HEK293 (cell line): ENCODE results near the gene NFKBIB.
A peak's percentile ranks its signal among the peaks of the same experiment; 100 is the strongest.

Experiments used
- ELK4 ChIP-seq: IDR thresholded peaks from 2 replicates; pipeline ENCODE4 v1.6.1; 2011; ENCODE audit warnings: mild to moderate bottlenecking, low read depth, low read length, borderline replicate concordance
- HIC1 ChIP-seq: fragments of 450-650 bp; formaldehyde crosslinking; IDR thresholded peaks from 2 replicates; pipeline ENCODE4 v1.5.1; 2016; ENCODE audit warnings: missing biosample characterization, missing genetic modification characterization
- KLF1 ChIP-seq: fragments of 450-650 bp; formaldehyde crosslinking; IDR thresholded peaks from 2 replicates; pipeline ENCODE4 v1.5.1; 2016; ENCODE audit warnings: missing biosample characterization, missing genetic modification characterization
- KLF10 ChIP-seq: fragments of 450-650 bp; IDR thresholded peaks from 2 replicates; pipeline ENCODE4 v1.5.1; 2018; ENCODE audit warnings: missing biosample characterization, mild to moderate bottlenecking, missing genetic modification characterization
- REPIN1 ChIP-seq: fragments of 450-650 bp; formaldehyde crosslinking; IDR thresholded peaks from 2 replicates; pipeline ENCODE4 v1.5.1; 2017; ENCODE audit warnings: missing biosample characterization, missing genetic modification characterization, low read depth
- TSHZ1 ChIP-seq: fragments of 450-650 bp; formaldehyde crosslinking; IDR thresholded peaks from 2 replicates; pipeline ENCODE4 v1.5.1; 2016; ENCODE audit warnings: missing biosample characterization, missing genetic modification characterization, borderline replicate concordance
- WT1 ChIP-seq: fragments of 450-650 bp; formaldehyde crosslinking; IDR thresholded peaks from 2 replicates; pipeline ENCODE4 v1.5.1; 2016; ENCODE audit warnings: missing biosample characterization, missing genetic modification characterization
- ZBTB49 ChIP-seq: fragments of 450-650 bp; formaldehyde crosslinking; IDR thresholded peaks from 2 replicates; pipeline ENCODE4 v1.5.1; 2016; ENCODE audit warnings: missing biosample characterization, missing genetic modification characterization, low read depth
- ZBTB8A ChIP-seq: fragments of 450-650 bp; formaldehyde crosslinking; IDR thresholded peaks from 2 replicates; pipeline ENCODE4 v1.5.1; 2016; ENCODE audit warnings: missing biosample characterization, missing genetic modification characterization
- ZEB2 ChIP-seq: fragments of 450-650 bp; formaldehyde crosslinking; IDR thresholded peaks from 2 replicates; pipeline ENCODE4 v1.5.1; 2016; ENCODE audit warnings: missing biosample characterization, missing genetic modification characterization
- ZFP3 ChIP-seq: fragments of 450-650 bp; formaldehyde crosslinking; IDR thresholded peaks from 2 replicates; pipeline ENCODE4 v1.5.1; 2016; ENCODE audit warnings: low read depth, missing biosample characterization, missing genetic modification characterization
- ZFP37 ChIP-seq: fragments of 450-650 bp; formaldehyde crosslinking; IDR thresholded peaks from 2 replicates; pipeline ENCODE4 v1.5.1; 2016; ENCODE audit warnings: missing biosample characterization, missing genetic modification characterization
- ZNF10 ChIP-seq: fragments of 450-650 bp; formaldehyde crosslinking; IDR thresholded peaks from 2 replicates; pipeline ENCODE4 v1.5.1; 2017; ENCODE audit warnings: missing biosample characterization, missing genetic modification characterization
- ZNF184 ChIP-seq: fragments of 450-650 bp; IDR thresholded peaks from 2 replicates; pipeline ENCODE4 v1.5.1; 2018; ENCODE audit warnings: missing biosample characterization, mild to moderate bottlenecking, missing genetic modification characterization
- ZNF239 ChIP-seq: fragments of 450-650 bp; formaldehyde crosslinking; IDR thresholded peaks from 2 replicates; pipeline ENCODE4 v1.5.1; 2016; ENCODE audit warnings: missing biosample characterization, missing genetic modification characterization
- ZNF302 ChIP-seq: fragments of 450-650 bp; formaldehyde crosslinking; IDR thresholded peaks from 2 replicates; pipeline ENCODE4 v1.5.1; 2016; ENCODE audit warnings: missing biosample characterization, missing genetic modification characterization, low read depth
- ZNF423 ChIP-seq: fragments of 450-650 bp; formaldehyde crosslinking; IDR thresholded peaks from 2 replicates; pipeline ENCODE4 v1.5.1; 2016; ENCODE audit warnings: missing biosample characterization, missing genetic modification characterization
- ZNF426 ChIP-seq: fragments of 450-650 bp; formaldehyde crosslinking; IDR thresholded peaks from 2 replicates; pipeline ENCODE4 v1.5.1; 2017; ENCODE audit warnings: missing biosample characterization, missing genetic modification characterization, mild to moderate bottlenecking, inconsistent platforms, moderate library complexity
- ZNF513 ChIP-seq: fragments of 450-650 bp; IDR thresholded peaks from 2 replicates; pipeline ENCODE4 v1.5.1; 2018; ENCODE audit warnings: missing biosample characterization, missing genetic modification characterization
- ZNF560 ChIP-seq: fragments of 450-650 bp; formaldehyde crosslinking; IDR thresholded peaks from 2 replicates; pipeline ENCODE4 v1.5.1; 2017; ENCODE audit warnings: missing biosample characterization, missing genetic modification characterization, borderline replicate concordance
- ZNF561 ChIP-seq: fragments of 450-650 bp; IDR thresholded peaks from 2 replicates; pipeline ENCODE4 v1.5.1; 2018; ENCODE audit warnings: missing biosample characterization, missing genetic modification characterization, borderline replicate concordance
- ZNF645 ChIP-seq: fragments of 450-650 bp; formaldehyde crosslinking; IDR thresholded peaks from 2 replicates; pipeline ENCODE4; 2016; ENCODE audit warnings: missing biosample characterization, missing genetic modification characterization
- ZNF747 ChIP-seq: fragments of 450-650 bp; formaldehyde crosslinking; IDR thresholded peaks from 2 replicates; pipeline ENCODE4 v1.5.1; 2016; ENCODE audit warnings: missing biosample characterization, missing genetic modification characterization
- ZNF76 ChIP-seq: fragments of 450-650 bp; formaldehyde crosslinking; IDR thresholded peaks from 2 replicates; pipeline ENCODE4; 2016; ENCODE audit warnings: low read depth, missing biosample characterization, missing genetic modification characterization, borderline replicate concordance
- ZNF777 ChIP-seq: fragments of 450-650 bp; formaldehyde crosslinking; IDR thresholded peaks from 2 replicates; pipeline ENCODE4 v1.5.1; 2017; ENCODE audit warnings: missing biosample characterization, missing genetic modification characterization, borderline replicate concordance
- ZNF837 ChIP-seq: fragments of 450-650 bp; formaldehyde crosslinking; IDR thresholded peaks from 2 replicates; pipeline ENCODE4 v1.5.1; 2016; ENCODE audit warnings: missing biosample characterization, missing genetic modification characterization
- ZSCAN4 ChIP-seq: fragments of 450-650 bp; formaldehyde crosslinking; IDR thresholded peaks from 2 replicates; pipeline ENCODE4 v1.5.1; 2017; ENCODE audit warnings: missing biosample characterization, missing genetic modification characterization

Gene NFKBIB

GRCh38 chr19:38851622-38852230 lies 48.0 kb upstream of the NFKBIB start (continued):
- no peak for TF ChIP-seq ZNF645 (tag by site-specific recombination)
- peak; percentile 99 for TF ChIP-seq KLF10 (tag by site-specific recombination)
- peak; percentile 32; the same call in 1 of the 2 replicates for TF ChIP-seq ZNF76 (tag by site-specific recombination)
- no peak for TF ChIP-seq ZNF560 (tag by site-specific recombination)
- peak; percentile 47; the same call in 1 of the 2 replicates for TF ChIP-seq WT1 (tag by site-specific recombination)
- no peak for TF ChIP-seq ZNF184 (tag by site-specific recombination)
- no peak; the same call in 1 of the 2 replicates for TF ChIP-seq ZNF239 (tag by site-specific recombination)
- no peak for TF ChIP-seq ZBTB49 (tag by site-specific recombination)
- TF ChIP-seq ZNF513 (tag by site-specific recombination) = no peak
- TF ChIP-seq REPIN1 (tag by site-specific recombination) = peak; percentile 35; the same call in 1 of the 2 replicates
- TF ChIP-seq ZEB2 (tag by site-specific recombination) = peak; percentile 94
- TF ChIP-seq ZNF302 = no peak
- no peak for TF ChIP-seq ZNF10 (tag by site-specific recombination)
- TF ChIP-seq ZNF777 (tag by site-specific recombination) = peak; percentile 83
- TF ChIP-seq ELK4 = no peak
- TF ChIP-seq ZNF426 = no peak
- no peak for TF ChIP-seq ZSCAN4 (tag by site-specific recombination)
- TF ChIP-seq ZNF561 = no peak
- TF ChIP-seq ZFP3 (tag by site-specific recombination) = no peak
- TF ChIP-seq HIC1 (tag by site-specific recombination) = no peak
- TF ChIP-seq ZNF837 = no peak
- TF ChIP-seq TSHZ1 (tag by site-specific recombination) = no peak
- TF ChIP-seq ZNF423 (tag by site-specific recombination) = no peak
- TF ChIP-seq ZNF747 (tag by site-specific recombination) = no peak
- no peak; the same call in 1 of the 2 replicates for TF ChIP-seq ZFP37 (tag by site-specific recombination)
- TF ChIP-seq KLF1 = peak; percentile 98
- TF ChIP-seq ZBTB8A (tag by site-specific recombination) = peak; percentile 45; the same call in 1 of the 2 replicates
